GM23338 (cell line): Measurements from ENCODE around the gene PIM3. TPM values are rescaled to one million over a fixed set of nuclear protein-coding genes. Genes with fewer than 3 reads are reported as not detected.

Experiments
- ATAC-seq: fragments of 200-7000 bp; cut with Tn5 transposase; 3 replicates; pipeline ENCODE4 v1.9.1; 2020
- DNase-seq: peaks from one replicate; pipeline ENCODE4 v3.0.0-alpha.2; 2015; ENCODE audit warnings: low spot score
- H2AFZ ChIP-seq: fragments of 200-600 bp; sonication (generic); 2 replicates; pipeline ENCODE4 v1.8.0; 2016; ENCODE audit warnings: antibody characterized with exemption, mild to moderate bottlenecking, moderate library complexity
- H3F3A ChIP-seq: fragments of 200-600 bp; sonication (generic); replicated peaks from 2 replicates; pipeline ENCODE4 v1.8.0; 2017; ENCODE audit warnings: antibody characterized with exemption, mixed run types, low read depth
- H3K27ac ChIP-seq: fragments of 200-600 bp; sonication (generic); 2 replicates; pipeline ENCODE4 v1.6.1; 2016; ENCODE audit warnings: low read depth
- H3K27me3 ChIP-seq: fragments of 200-600 bp; sonication (generic); 2 replicates; pipeline ENCODE4 v1.8.0; 2016; ENCODE audit warnings: mild to moderate bottlenecking, mixed run types, moderate library complexity; ENCODE audit not compliant: insufficient read depth
- H3K36me3 ChIP-seq: fragments of 200-600 bp; sonication (generic); 2 replicates; pipeline ENCODE4 v1.8.0; 2016; ENCODE audit warnings: mild to moderate bottlenecking; ENCODE audit not compliant: insufficient read depth
- H3K4me1 ChIP-seq: fragments of 200-600 bp; sonication (generic); 2 replicates; pipeline ENCODE4 v1.8.0; 2016; ENCODE audit warnings: mild to moderate bottlenecking, moderate library complexity; ENCODE audit not compliant: insufficient read depth
- H3K4me2 ChIP-seq: fragments of 200-600 bp; sonication (generic); 2 replicates; pipeline ENCODE4 v1.7.1; 2017; ENCODE audit warnings: mixed run types
- H3K4me3 ChIP-seq: fragments of 200-600 bp; sonication (generic); 2 replicates; pipeline ENCODE4 v1.6.1; 2016; ENCODE audit warnings: mixed run types
- H3K79me2 ChIP-seq: fragments of 200-600 bp; sonication (generic); replicated peaks from 2 replicates; pipeline ENCODE4 v1.8.0; 2017; ENCODE audit warnings: mild to moderate bottlenecking; ENCODE audit not compliant: insufficient read depth
- H3K9me2 ChIP-seq: fragments of 200-600 bp; sonication (generic); 2 replicates; pipeline ENCODE4 v1.8.0; 2017; ENCODE audit not compliant: insufficient read depth
- H4K20me1 ChIP-seq: fragments of 200-600 bp; sonication (generic); replicated peaks from 2 replicates; pipeline ENCODE4 v1.8.0; 2017; ENCODE audit warnings: mild to moderate bottlenecking; ENCODE audit not compliant: insufficient read depth
- H3K27ac Mint-ChIP-seq: 2 replicates; pipeline ENCODE4 v1.8.0; 2020; ENCODE audit warnings: inconsistent platforms, mild to moderate bottlenecking, moderate library complexity, mixed read lengths
- H3K27me3 Mint-ChIP-seq: 3 replicates; pipeline ENCODE4 v1.8.0; 2022; ENCODE audit warnings: low read depth, mild to moderate bottlenecking, moderate library complexity, mixed read lengths, inconsistent platforms; ENCODE audit not compliant: insufficient read depth, poor library complexity
- H3K36me3 Mint-ChIP-seq: 3 replicates; pipeline ENCODE4 v1.8.0; 2021; ENCODE audit warnings: low read depth, mild to moderate bottlenecking, inconsistent platforms, moderate library complexity, mixed read lengths
- H3K4me1 Mint-ChIP-seq: 3 replicates; pipeline ENCODE4 v1.8.0; 2020; ENCODE audit warnings: mild to moderate bottlenecking, inconsistent platforms, mixed read lengths
- H3K4me3 Mint-ChIP-seq: 3 replicates; pipeline ENCODE4 v1.8.0; 2021; ENCODE audit warnings: moderate library complexity, mild to moderate bottlenecking, inconsistent platforms, mixed read lengths
- H3K9me3 Mint-ChIP-seq: 3 replicates; pipeline ENCODE4 v1.8.0; 2020; ENCODE audit warnings: moderate library complexity, mild to moderate bottlenecking, inconsistent platforms, mixed read lengths
- CREB1 ChIP-seq: fragments of 250-450 bp; sonication (Bioruptor Pico); IDR thresholded peaks from 2 replicates; pipeline ENCODE4 v1.5.0; 2020; ENCODE audit warnings: low read depth, mild to moderate bottlenecking, moderate library complexity
- CTCF ChIP-seq, 2 experiments: fragments of 200-600 bp in 1 of 2; sonication (generic) in 1 of 2; conservative IDR thresholded peaks; 2 replicates each; pipeline versions ENCODE4 v1.5.1 to v1.6.1; 2016 to 2017; ENCODE audit warnings: antibody characterized with exemption in 2 of 2, low read depth in 2 of 2, mild to moderate bottlenecking in 2 of 2, moderate library complexity in 1 of 2
- ETS1 ChIP-seq: IDR thresholded peaks from 2 replicates; pipeline ENCODE4 v1.6.1; 2016; ENCODE audit warnings: antibody characterized with exemption
- EZH2 ChIP-seq: fragments of 200-600 bp; sonication (generic); IDR thresholded peaks from one replicate; pipeline ENCODE4 v1.8.0; 2017; ENCODE audit warnings: antibody characterized with exemption, mild to moderate bottlenecking, low read depth; ENCODE audit not compliant: unreplicated experiment
- EZH2phosphoT487 ChIP-seq: fragments of 200-600 bp; sonication (generic); IDR thresholded peaks from one replicate; pipeline ENCODE4 v1.8.1; 2018; ENCODE audit warnings: antibody characterized with exemption; ENCODE audit not compliant: unreplicated experiment
- JUNB ChIP-seq: IDR thresholded peaks from one replicate; pipeline ENCODE4 v1.6.1; 2016; ENCODE audit warnings: antibody characterized with exemption; ENCODE audit not compliant: unreplicated experiment
- NANOG ChIP-seq: IDR thresholded peaks from 2 replicates; pipeline ENCODE4 v1.6.1; 2016; ENCODE audit warnings: antibody characterized with exemption, borderline replicate concordance
- POLR2AphosphoS5 ChIP-seq: IDR thresholded peaks from 2 replicates; pipeline ENCODE4 v1.6.1; 2016; ENCODE audit warnings: antibody characterized with exemption, low read depth
- REST ChIP-seq: IDR thresholded peaks from one replicate; pipeline ENCODE4 v1.6.1; 2018; ENCODE audit warnings: antibody characterized with exemption; ENCODE audit not compliant: unreplicated experiment
- STAT1 ChIP-seq: IDR thresholded peaks from one replicate; pipeline ENCODE4 v1.6.1; 2016; ENCODE audit warnings: antibody characterized with exemption; ENCODE audit not compliant: unreplicated experiment
- ZNF114 ChIP-seq: fragments of 250-450 bp; sonication (Bioruptor Pico); IDR thresholded peaks from 2 replicates; pipeline ENCODE4 v1.5.0; 2020; ENCODE audit warnings: mild to moderate bottlenecking, moderate library complexity
- ZNF331 ChIP-seq: fragments of 250-450 bp; sonication (Bioruptor Pico); IDR thresholded peaks from 2 replicates; pipeline ENCODE4 v1.5.0; 2020; ENCODE audit warnings: low read depth, mild to moderate bottlenecking, moderate library complexity
- ZNF462 ChIP-seq: fragments of 250-450 bp; sonication (Bioruptor Pico); IDR thresholded peaks from 2 replicates; pipeline ENCODE4 v1.5.0; 2020; ENCODE audit warnings: mild to moderate bottlenecking, moderate library complexity
- polyA plus RNA-seq: library from polyadenylated mRNA; unstranded; fragments of >200 nt; fragmentation: Nextera tagmentation; extraction: Ambion mirVana; gene quantifications from 2 replicates; pipeline ENCODE4 v1.2.1, GENCODE V29; 2016
- total RNA-seq: library from RNA; depleted of rRNA; stranded (reverse); fragments of >200 nt; shearing (Covaris generic); gene quantifications from 2 replicates; pipeline ENCODE4 v1.2.3, GENCODE V29; 2014

Gene PIM3
- total and polyA plus RNA-seq, 2 experiments from 2014 or later, result 17.7 to 37.3 TPM

DNA sequence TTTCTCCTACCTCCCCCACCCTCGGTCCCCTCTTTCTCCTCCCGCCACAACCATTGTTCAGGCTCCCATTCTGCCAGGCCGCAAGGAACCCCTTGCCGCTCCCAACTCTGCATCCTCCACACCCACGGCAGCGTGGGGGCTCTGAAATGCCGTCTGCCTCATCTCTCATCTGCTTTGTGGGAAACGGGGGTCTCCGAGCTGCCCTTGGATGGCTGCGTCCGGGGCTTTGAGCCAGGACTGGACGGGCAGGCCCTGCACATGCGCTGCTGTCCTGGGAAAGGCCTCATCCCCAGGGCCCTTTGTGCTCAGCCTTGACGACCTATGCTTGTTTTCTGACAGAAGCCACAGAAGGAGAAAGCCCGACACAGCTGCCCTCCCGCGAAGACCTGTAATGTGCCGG, 33.7 kb upstream of the PIM3 start:
- no peak for DNase-seq
- Mint-ChIP-seq H3K9me3 (no peaks in the 10 kb centered on the region), H3K27me3 (peaks cover 18% of the 10 kb centered on the region), H3K4me1 (peaks cover 19% of the 10 kb centered on the region), H3K27ac (no peak overlapping the region), H3K36me3 (peaks cover 4% of the 10 kb centered on the region; the same call in 2 of the 3 replicates), H3K4me3 (no peak overlapping the region)
- no peaks in the 10 kb centered on the region for H3K9me2 ChIP-seq
- H3K4me2 ChIP-seq, result no peak overlapping the region
- peaks cover 9% of the 10 kb centered on the region for H3K27me3 ChIP-seq
- H3K4me1 ChIP-seq, result no peaks in the 10 kb centered on the region; the same call in 1 of the 2 replicates
- ATAC-seq, result no peak
- no peak overlapping the region for H3K4me3 ChIP-seq
- no peaks in the 10 kb centered on the region for H3K36me3 ChIP-seq
- no peak overlapping the region for H2AFZ ChIP-seq
- H3F3A ChIP-seq, result no peaks in the 10 kb centered on the region; the same call in 1 of the 2 replicates
- TF ChIP-seq CREB1 (CRISPR knock-in tag), result no peak
- no peak for TF ChIP-seq ETS1
- TF ChIP-seq ZNF331 (CRISPR knock-in tag), result no peak
- no peak for TF ChIP-seq REST
- TF ChIP-seq EZH2phosphoT487, result no peak
- no peak for TF ChIP-seq ZNF114 (CRISPR knock-in tag)
- no peak for TF ChIP-seq JUNB
- TF ChIP-seq ZNF462 (CRISPR knock-in tag), result no peak
- TF ChIP-seq NANOG, result no peak
- no peak for TF ChIP-seq CTCF (conservative IDR thresholded peaks at IDR 0.05; ENCODE audit: low read depth in 2 of 2)
- no peak for TF ChIP-seq EZH2
- TF ChIP-seq POLR2AphosphoS5, result no peak
- no peak for TF ChIP-seq STAT1
- no peak overlapping the region for H3K27ac ChIP-seq
- no peaks in the 10 kb centered on the region for H4K20me1 ChIP-seq
- H3K79me2 ChIP-seq, result no peaks in the 10 kb centered on the region
